Left lung (tissue), 10 donors: ENCODE data around the gene AP2A2. TPM values are rescaled to one million over a fixed set of nuclear protein-coding genes. Genes with fewer than 3 reads are reported as not detected.

Experiments
- ATAC-seq: fragments of 200-7000 bp; cut with Tn5 transposase; one replicate; pipeline ENCODE4 v1.9.1; 2020; ENCODE audit warnings: moderate library complexity
- DNase-seq, 4 donors: peaks; one replicate each; pipeline ENCODE4 v3.0.0-alpha.2; 2013 to 2020
- H3K27ac ChIP-seq, 2 donors: fragments of 200-600 bp; sonication (generic) in 1 of 2; one replicate each; pipeline versions ENCODE4 v1.5.0 to v1.8.0; 2020 to 2021
- H3K27me3 ChIP-seq, 2 donors: fragments of 200-600 bp; sonication (generic) in 1 of 2; one replicate each; pipeline versions ENCODE4 v1.5.0 to v1.8.0; 2020 to 2021
- H3K36me3 ChIP-seq, 2 donors: fragments of 200-600 bp; sonication (generic) in 1 of 2; one replicate each; pipeline versions ENCODE4 v1.5.0 to v1.8.0; 2020 to 2021
- H3K4me1 ChIP-seq, 2 donors: fragments of 200-600 bp; one replicate each; pipeline ENCODE4 v1.8.0; 2021
- H3K4me3 ChIP-seq, 2 donors: fragments of 200-600 bp; sonication (generic) in 1 of 2; one replicate each; pipeline versions ENCODE4 v1.5.0 to v1.8.0; 2020 to 2021; ENCODE audit warnings: mild to moderate bottlenecking in 1 of 2
- H3K9me3 ChIP-seq, 2 donors: fragments of 200-600 bp; sonication (generic) in 1 of 2; one replicate each; pipeline versions ENCODE4 v1.5.0 to v1.8.0; 2020 to 2021
- CTCF ChIP-seq, 2 donors: fragments of 200-600 bp; sonication (generic) in 1 of 2; IDR thresholded peaks; one replicate each; pipeline versions ENCODE4 v1.5.0 to v1.8.0; 2021; ENCODE audit warnings: antibody characterized with exemption in 2 of 2
- intact Hi-C, 2 donors: fragments of 100-400 bp; cut with DNase I; formaldehyde crosslinking; loops; one replicate each; pipeline versions ENCODE4 v1.11.2 to v1.14.2; 2022
- polyA plus RNA-seq, 6 donors: library from polyadenylated mRNA; unstranded; fragments of 120-200 nt; gene quantifications; one replicate each; pipeline ENCODE4 v1.2.1, GENCODE V29; 2013; ENCODE audit not compliant: insufficient read length in 6 of 6
- total RNA-seq, 2 donors: library from RNA; stranded (reverse); fragmentation: NEBNext Ultra II Directional; extraction: Animal tissue kit (Norgen Biotek cat#: 25700); gene quantifications; one replicate each; pipeline ENCODE4 v1.2.1, GENCODE V29; 2021
- donor health status: DM: no; HTN: yes; CAD: no.
- donor health status: DM: no; HTN: no; CAD: no.

The AP2A2 gene
- total and polyA plus RNA-seq, 8 donors = 77.0 to 98.4 (median 83.0) TPM

- H3K27ac ChIP-seq = no peak overlapping the region
- peak; percentile 97 for ATAC-seq
Measured at GRCh38 chr11:1050581-1051355, 125.1 kb downstream of the AP2A2 start.

DNA sequence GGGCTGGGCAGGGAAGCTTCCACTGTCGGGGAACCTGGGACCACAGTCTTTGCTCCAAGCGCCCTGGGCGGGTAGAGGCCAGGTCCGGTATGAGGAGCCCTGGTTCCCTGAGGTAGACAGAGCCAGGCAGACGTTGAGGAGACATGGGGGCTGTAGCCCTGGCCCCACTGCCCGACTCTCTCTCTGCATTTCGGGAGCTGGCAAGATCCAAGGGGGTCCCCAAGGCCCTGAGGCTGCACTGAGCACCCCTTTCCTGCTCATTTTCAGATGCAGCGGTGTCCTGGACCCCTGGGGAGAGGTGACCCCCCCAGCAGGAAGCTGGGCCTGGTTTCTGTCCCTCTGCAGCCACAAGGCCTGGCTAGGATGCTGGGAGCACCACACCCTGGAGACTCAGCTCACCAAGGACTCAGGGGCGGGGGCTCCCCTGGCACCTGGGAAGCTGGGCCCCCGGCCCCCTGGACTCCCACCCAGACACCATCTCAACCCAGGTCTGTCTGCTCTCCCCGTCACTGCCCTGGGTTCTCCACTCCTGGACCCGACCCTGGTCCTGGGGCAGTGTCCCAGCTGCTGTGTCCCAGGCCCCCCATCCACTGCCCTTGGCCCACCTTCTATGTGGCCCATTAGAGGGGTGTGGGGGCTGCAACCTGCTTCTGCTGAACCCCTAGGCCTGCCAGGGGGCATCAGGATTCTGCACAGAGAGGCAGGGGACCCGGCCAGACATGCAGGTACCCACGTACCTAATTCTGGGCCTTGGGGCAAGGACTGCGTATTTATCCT lies 125.9 kb downstream of the AP2A2 start:
- H3K9me3 ChIP-seq = no peaks in the 10 kb centered on the region
- H3K27ac ChIP-seq = no peak overlapping the region
- H3K4me1 ChIP-seq = peaks cover 6 to 22% of the 10 kb centered on the region in 2 donors
- intact Hi-C loops = no loop called here
- TF ChIP-seq CTCF (IDR thresholded peaks at IDR 0.05) = peak in 1 of 2 donors; percentile 29
- H3K4me3 ChIP-seq = no peak overlapping the region
- DNase-seq (no peak), ATAC-seq (no peak)
- peaks cover 0 to 79% of the 10 kb centered on the region in 2 donors for H3K27me3 ChIP-seq
- no peaks in the 10 kb centered on the region for H3K36me3 ChIP-seq

More at GRCh38 chr11:1050581-1051355, 125.1 kb downstream of the AP2A2 start:
- Histone ChIP-seq H3K4me1 (peaks cover 6 to 22% of the 10 kb centered on the region in 2 donors), H3K9me3 (no peaks in the 10 kb centered on the region), H3K27me3 (peaks cover 0 to 71% of the 10 kb centered on the region in 2 donors), H3K4me3 (no peak overlapping the region), H3K36me3 (no peaks in the 10 kb centered on the region)
- intact Hi-C loops = no loop called here
- peak; percentile 44 to 92 (median 66) for DNase-seq
- TF ChIP-seq CTCF (IDR thresholded peaks at IDR 0.05) = peak; percentile 79 to 96

DNA sequence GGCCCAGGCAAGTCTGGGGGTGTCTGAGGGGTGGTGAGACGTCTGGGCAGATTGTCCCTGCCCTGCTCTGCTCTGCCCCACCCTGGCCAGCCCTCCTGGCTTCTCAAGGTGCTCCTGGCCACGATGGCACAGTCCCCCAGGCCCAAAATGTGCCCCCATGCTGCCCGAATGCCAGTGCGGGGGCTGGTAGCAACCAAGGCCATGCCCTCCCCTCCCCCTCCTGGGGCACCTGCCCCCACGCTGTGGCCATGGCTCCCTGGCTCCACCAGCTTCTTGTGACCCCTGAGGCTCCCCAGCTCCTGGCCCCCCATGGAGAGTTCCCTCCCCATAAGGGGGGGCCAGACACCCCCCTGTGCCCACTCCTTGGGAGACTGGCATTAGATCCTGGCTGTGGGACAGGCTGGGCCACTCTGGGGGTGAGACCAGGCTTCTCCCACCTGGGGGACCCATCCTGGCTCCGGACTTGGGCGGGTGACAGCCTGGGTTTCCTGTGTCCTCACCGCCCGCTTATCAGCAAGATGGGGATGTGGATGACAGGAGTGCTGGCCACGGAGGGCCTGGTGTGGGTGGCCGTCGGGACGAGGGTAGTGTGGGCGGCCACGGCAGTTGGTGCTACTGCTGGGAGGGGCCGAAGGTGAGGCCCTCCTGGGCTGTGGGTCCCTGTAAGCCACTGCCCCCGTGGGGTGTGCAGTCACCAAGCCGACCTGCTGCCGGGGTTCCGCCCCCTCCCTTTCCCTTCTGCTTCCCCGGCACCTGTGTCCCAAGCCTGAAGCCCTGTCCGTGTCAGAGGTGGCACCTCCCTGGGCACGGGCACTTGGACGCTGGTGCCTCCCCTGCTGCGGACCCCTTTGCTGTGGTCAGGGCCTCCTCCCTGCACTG lies 126.7 kb downstream of the AP2A2 start:
- H3K36me3 ChIP-seq = no peaks in the 10 kb centered on the region
- peaks cover 6 to 22% of the 10 kb centered on the region in 2 donors for H3K4me1 ChIP-seq
- no peak overlapping the region for H3K4me3 ChIP-seq
- intact Hi-C loops = no loop called here
- H3K27ac ChIP-seq = no peak overlapping the region
- peaks cover 0 to 80% of the 10 kb centered on the region in 2 donors for H3K27me3 ChIP-seq
- no peak for ATAC-seq
- no peak for TF ChIP-seq CTCF (IDR thresholded peaks at IDR 0.05)
- peak in 2 of 4 donors; percentile 32 to 65 for DNase-seq
- no peaks in the 10 kb centered on the region for H3K9me3 ChIP-seq

DNA sequence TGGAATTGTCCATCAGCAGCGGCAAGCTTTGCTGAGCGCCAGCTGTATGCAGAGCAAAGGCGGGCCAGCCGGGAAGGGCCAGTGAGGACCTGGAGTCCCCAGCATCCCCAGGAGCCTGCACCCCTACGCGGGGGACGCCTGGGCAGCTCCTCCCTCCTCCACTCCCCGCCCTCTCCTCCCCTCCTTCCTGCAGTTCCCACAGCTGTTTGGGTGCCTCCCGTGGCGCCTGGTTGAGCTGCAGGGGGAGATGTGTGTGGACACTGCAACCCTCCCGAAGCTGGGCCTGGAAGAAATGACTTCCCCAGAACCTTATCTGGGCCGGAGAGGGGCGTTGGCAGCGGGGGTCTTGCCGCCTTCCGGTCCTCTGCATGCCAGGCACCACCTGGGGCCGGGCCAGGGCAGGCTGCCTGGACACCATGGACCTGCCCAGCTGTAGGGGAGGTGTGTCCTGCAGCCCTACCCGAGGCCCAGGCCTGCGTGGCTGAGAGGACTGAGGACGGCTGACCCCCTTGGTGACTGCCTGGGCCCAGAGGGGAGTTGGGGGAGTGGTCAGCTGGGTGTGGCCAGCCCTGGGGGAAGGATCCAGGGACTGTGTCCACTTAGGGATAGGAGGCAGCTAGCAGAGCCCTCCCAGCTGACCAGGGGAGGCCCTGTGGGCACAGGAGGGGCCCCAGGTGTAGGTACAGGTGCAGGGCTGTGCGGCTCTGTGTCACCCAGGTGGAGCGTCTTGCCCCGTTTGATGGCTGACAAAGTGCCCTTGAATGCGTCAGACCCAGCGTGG lies 127.6 kb downstream of the AP2A2 start:
- H3K27ac ChIP-seq = no peak overlapping the region
- H3K36me3 ChIP-seq = no peaks in the 10 kb centered on the region
- ATAC-seq (no peak), DNase-seq (peak in 1 of 4 donors; percentile 67)
- no peaks in the 10 kb centered on the region for H3K9me3 ChIP-seq
- TF ChIP-seq CTCF (IDR thresholded peaks at IDR 0.05) = no peak
- intact Hi-C loops = no loop called here
- H3K4me1 ChIP-seq = peaks cover 6 to 17% of the 10 kb centered on the region in 2 donors
- no peak overlapping the region for H3K4me3 ChIP-seq
- peaks cover 0 to 71% of the 10 kb centered on the region in 2 donors for H3K27me3 ChIP-seq
